Measurements from ENCODE around the gene FYCO1. TPM values are rescaled to one million over a fixed set of nuclear protein-coding genes. Genes with fewer than 3 reads are reported as not detected.

Gene FYCO1
- total and polyA plus RNA-seq, 2 of the 13 experiments (the other 11 are each of a cell fraction or from before 2014, with no cell fraction given) = 2.7 to 4.2 TPM

GRCh38 chr3:45995236-45996192 lies at the start of gene FYCO1 (continued):
- TF ChIP-seq CTCF (CRISPR knock-in tag; IDR thresholded peaks at IDR 0.05) = peak; percentile 22; the same call in 1 of the 2 replicates
- TF ChIP-seq ZNF484 (CRISPR knock-in tag; IDR thresholded peaks at IDR 0.05; ENCODE audit: borderline replicate concordance, low read depth) = no peak
- no peak for TF ChIP-seq ZNF326 (CRISPR knock-in tag; IDR thresholded peaks at IDR 0.05; ENCODE audit: borderline replicate concordance)
- no peak for TF ChIP-seq ZNF75D (CRISPR knock-in tag; IDR thresholded peaks at IDR 0.05; ENCODE audit: borderline replicate concordance)
- no peak; the same call in 1 of the 2 replicates for TF ChIP-seq HMG20A (CRISPR knock-in tag; IDR thresholded peaks at IDR 0.05; ENCODE audit: borderline replicate concordance)
- TF ChIP-seq ZBED4 (CRISPR knock-in tag; IDR thresholded peaks at IDR 0.05; ENCODE audit: borderline replicate concordance) = no peak
- no peak for TF ChIP-seq KDM3A (CRISPR knock-in tag; IDR thresholded peaks at IDR 0.05; ENCODE audit: low read depth)
- peak; percentile 68; the same call in 1 of the 2 replicates for TF ChIP-seq WIZ (CRISPR knock-in tag; IDR thresholded peaks at IDR 0.05)
- TF ChIP-seq ZNF766 (CRISPR knock-in tag; IDR thresholded peaks at IDR 0.05; ENCODE audit: borderline replicate concordance) = no peak
- TF ChIP-seq ZNF225 (CRISPR knock-in tag; IDR thresholded peaks at IDR 0.05) = peak; percentile 83; the same call in 1 of the 2 replicates
- no peak for TF ChIP-seq NPAS2 (CRISPR knock-in tag; IDR thresholded peaks at IDR 0.05; ENCODE audit: borderline replicate concordance)
- TF ChIP-seq ZNF282 (IDR thresholded peaks at IDR 0.05; ENCODE audit: partially characterized antibody) = no peak
- no peak for TF ChIP-seq RELA (CRISPR knock-in tag; IDR thresholded peaks at IDR 0.05)
- TF ChIP-seq ZNF337 (CRISPR knock-in tag; IDR thresholded peaks at IDR 0.05; ENCODE audit: borderline replicate concordance, low read depth) = 0 out of 2 replicates have a peak, but pooled peaks have one; percentile 28
- TF ChIP-seq, protein P1, sequence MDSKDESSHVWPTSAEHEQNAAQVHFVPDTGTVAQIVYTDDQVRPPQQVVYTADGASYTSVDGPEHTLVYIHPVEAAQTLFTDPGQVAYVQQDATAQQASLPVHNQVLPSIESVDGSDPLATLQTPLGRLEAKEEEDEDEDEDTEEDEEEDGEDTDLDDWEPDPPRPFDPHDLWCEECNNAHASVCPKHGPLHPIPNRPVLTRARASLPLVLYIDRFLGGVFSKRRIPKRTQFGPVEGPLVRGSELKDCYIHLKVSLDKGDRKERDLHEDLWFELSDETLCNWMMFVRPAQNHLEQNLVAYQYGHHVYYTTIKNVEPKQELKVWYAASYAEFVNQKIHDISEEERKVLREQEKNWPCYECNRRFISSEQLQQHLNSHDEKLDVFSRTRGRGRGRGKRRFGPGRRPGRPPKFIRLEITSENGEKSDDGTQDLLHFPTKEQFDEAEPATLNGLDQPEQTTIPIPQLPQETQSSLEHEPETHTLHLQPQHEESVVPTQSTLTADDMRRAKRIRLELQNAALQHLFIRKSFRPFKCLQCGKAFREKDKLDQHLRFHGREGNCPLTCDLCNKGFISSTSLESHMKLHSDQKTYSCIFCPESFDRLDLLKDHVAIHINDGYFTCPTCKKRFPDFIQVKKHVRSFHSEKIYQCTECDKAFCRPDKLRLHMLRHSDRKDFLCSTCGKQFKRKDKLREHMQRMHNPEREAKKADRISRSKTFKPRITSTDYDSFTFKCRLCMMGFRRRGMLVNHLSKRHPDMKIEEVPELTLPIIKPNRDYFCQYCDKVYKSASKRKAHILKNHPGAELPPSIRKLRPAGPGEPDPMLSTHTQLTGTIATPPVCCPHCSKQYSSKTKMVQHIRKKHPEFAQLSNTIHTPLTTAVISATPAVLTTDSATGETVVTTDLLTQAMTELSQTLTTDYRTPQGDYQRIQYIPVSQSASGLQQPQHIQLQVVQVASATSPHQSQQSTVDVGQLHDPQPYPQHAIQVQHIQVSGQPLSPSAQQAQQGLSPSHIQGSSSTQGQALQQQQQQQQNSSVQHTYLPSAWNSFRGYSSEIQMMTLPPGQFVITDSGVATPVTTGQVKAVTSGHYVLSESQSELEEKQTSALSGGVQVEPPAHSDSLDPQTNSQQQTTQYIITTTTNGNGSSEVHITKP (CRISPR knock-in tag; IDR thresholded peaks at IDR 0.05; ENCODE audit: low read depth) = no peak
- no peak for TF ChIP-seq RFXAP (CRISPR knock-in tag; IDR thresholded peaks at IDR 0.05; ENCODE audit: borderline replicate concordance)
- TF ChIP-seq ZFP36 (IDR thresholded peaks at IDR 0.05; ENCODE audit: borderline replicate concordance, low read depth, low read length, partially characterized antibody) = no peak

Data from HepG2 (cell line).